Body of pancreas (tissue), 4 donors: ENCODE measurements around the gene RTF1.

Source experiments
- CTCF ChIP-seq, 7 experiments: fragments of 450-650 bp in 4 of 7; fragments of 200-600 bp in 3 of 7; sonication (generic) in 3 of 7; IDR thresholded peaks; one replicate each; pipeline ENCODE4 v1.5.1; 2016 to 2019; ENCODE audit warnings: antibody characterized with exemption in 7 of 7
- POLR2A ChIP-seq, 3 donors: fragments of 450-650 bp; IDR thresholded peaks; one replicate each; pipeline ENCODE4 v1.6.1; 2016; ENCODE audit warnings: antibody characterized with exemption in 3 of 3, mild to moderate bottlenecking in 2 of 3

- no peak for TF ChIP-seq POLR2A (IDR thresholded peaks at IDR 0.05)
- no peak for TF ChIP-seq CTCF (IDR thresholded peaks at IDR 0.05)
Observed at GRCh38 chr15:41445399-41445798, 28.5 kb downstream of the RTF1 start.
